Activated CD4-positive, alpha-beta T cell treated with anti-CD3 and anti-CD28 coated beads for 36 hours (primary cell): ENCODE data around the gene RDH13. TPM values are rescaled to one million over a fixed set of nuclear protein-coding genes. Genes with fewer than 3 reads are reported as not detected.

Experiments used
- ATAC-seq: fragments of 200-7000 bp; cut with Tn5 transposase; one replicate; pipeline ENCODE4 v1.10.0; 2021; ENCODE audit warnings: mild to moderate bottlenecking, moderate library complexity
- CTCF ChIA-PET: fragments of 350-600 bp; sonication (Branson Sonifier 250); formaldehyde crosslinking; loops from one replicate; lab custom pipeline; 2021; ENCODE audit warnings: antibody characterized with exemption; lab: Charles Lee
- POLR2A ChIA-PET: fragments of 350-600 bp; sonication (Branson Sonifier 250); formaldehyde crosslinking; loops from one replicate; lab custom pipeline; 2021; ENCODE audit warnings: antibody characterized with exemption, inconsistent platforms; lab: Charles Lee
- DNase-seq: peaks from one replicate; pipeline ENCODE4 v3.0.0-alpha.2; 2020
- H3K27ac Mint-ChIP-seq: one replicate; pipeline ENCODE4 v1.8.0; 2021; ENCODE audit warnings: mixed read lengths
- H3K27me3 Mint-ChIP-seq: one replicate; pipeline ENCODE4 v1.8.0; 2021; ENCODE audit warnings: mixed read lengths
- H3K36me3 Mint-ChIP-seq: one replicate; pipeline ENCODE4 v1.8.0; 2021; ENCODE audit warnings: low read depth, mixed read lengths
- H3K4me1 Mint-ChIP-seq: one replicate; pipeline ENCODE4 v1.8.0; 2021; ENCODE audit warnings: mixed read lengths
- H3K4me3 Mint-ChIP-seq: one replicate; pipeline ENCODE4 v1.8.0; 2021; ENCODE audit warnings: mild to moderate bottlenecking, moderate library complexity, mixed read lengths
- H3K9me3 Mint-ChIP-seq: one replicate; pipeline ENCODE4 v1.8.0; 2021; ENCODE audit warnings: low read depth, mixed read lengths
- intact Hi-C, 2 experiments: fragments of 100-400 bp; cut with DNase I in 1 of 2; cut with micrococcal nuclease in 1 of 2; formaldehyde crosslinking; loops; one replicate each; pipeline versions ENCODE4 v1.14.2 to v1.15.1; 2022 to 2024; cut with DNase I, micrococcal nuclease
- total RNA-seq, 2 experiments: library from RNA; stranded (reverse); gene quantifications; one replicate each; pipeline ENCODE4 v1.2.3, GENCODE V29; 2021

The RDH13 gene
- total RNA-seq, 2 experiments from 2014 or later, result 11.9 to 12.8 TPM

GRCh38 chr19:55058781-55059610, 4.0 kb downstream of the RDH13 start:
- intact Hi-C loops, result no loop called here
- POLR2A ChIA-PET, result no interaction called here
- ATAC-seq, result no peak

GRCh38 chr19:55056827-55057226, 6.1 kb downstream of the RDH13 start:
- no peak for ATAC-seq
- H3K9me3 Mint-ChIP-seq, result no peaks in the 10 kb centered on the region
- intact Hi-C loops, result no loop called here
- no peak for DNase-seq
- ChIA-PET POLR2A (no interaction called here), CTCF (interaction anchor here (0.7 kb wide), 1 partner anchor 103 kb away, joined by 3 read pairs; no protein-coding TSS in a partner anchor)
- H3K4me1 Mint-ChIP-seq, result peaks cover 6% of the 10 kb centered on the region
- no peak overlapping the region for H3K4me3 Mint-ChIP-seq
- no peak overlapping the region for H3K27ac Mint-ChIP-seq
- H3K36me3 Mint-ChIP-seq, result peaks cover 42% of the 10 kb centered on the region
- no peaks in the 10 kb centered on the region for H3K27me3 Mint-ChIP-seq

More at GRCh38 chr19:55058781-55059610, 4.0 kb downstream of the RDH13 start:
- Mint-ChIP-seq H3K9me3 (no peaks in the 10 kb centered on the region), H3K4me3 (no peak overlapping the region), H3K27ac (no peak overlapping the region), H3K27me3 (no peaks in the 10 kb centered on the region), H3K36me3 (peaks cover 35% of the 10 kb centered on the region), H3K4me1 (peaks cover 9% of the 10 kb centered on the region)
- DNase-seq, result no peak
- CTCF ChIA-PET, result no interaction called here

DNA sequence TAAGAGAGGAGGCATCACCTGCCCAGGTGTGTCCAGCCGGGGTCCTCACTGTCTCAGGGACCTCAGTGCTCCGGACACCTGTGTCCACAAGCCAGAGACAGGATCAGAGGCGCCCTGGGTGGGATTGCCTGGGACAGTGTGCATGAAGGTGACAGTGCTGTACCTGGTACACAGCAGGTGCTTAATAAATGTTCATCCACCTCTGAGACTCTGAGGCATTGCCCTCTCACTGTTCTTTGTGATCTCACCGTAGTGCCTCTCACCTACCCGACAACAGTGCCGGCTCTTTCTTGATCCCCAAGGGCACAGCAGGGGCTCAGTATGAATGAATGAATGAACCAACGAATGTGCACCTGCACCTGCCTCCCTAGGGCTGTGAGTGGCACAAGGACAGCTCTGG, 9.2 kb downstream of the RDH13 start:
- ChIA-PET POLR2A (no interaction called here), CTCF (interaction anchor here (0.6 kb wide), 1 partner anchor 12 kb away, joined by 3 read pairs; no protein-coding TSS in a partner anchor)
- Mint-ChIP-seq H3K4me1 (no peaks in the 10 kb centered on the region), H3K27me3 (no peaks in the 10 kb centered on the region), H3K4me3 (no peak overlapping the region), H3K36me3 (peaks cover 39% of the 10 kb centered on the region), H3K27ac (no peak overlapping the region), H3K9me3 (no peaks in the 10 kb centered on the region)
- DNase-seq (no peak), ATAC-seq (no peak)
- intact Hi-C loops, result no loop called here

DNA sequence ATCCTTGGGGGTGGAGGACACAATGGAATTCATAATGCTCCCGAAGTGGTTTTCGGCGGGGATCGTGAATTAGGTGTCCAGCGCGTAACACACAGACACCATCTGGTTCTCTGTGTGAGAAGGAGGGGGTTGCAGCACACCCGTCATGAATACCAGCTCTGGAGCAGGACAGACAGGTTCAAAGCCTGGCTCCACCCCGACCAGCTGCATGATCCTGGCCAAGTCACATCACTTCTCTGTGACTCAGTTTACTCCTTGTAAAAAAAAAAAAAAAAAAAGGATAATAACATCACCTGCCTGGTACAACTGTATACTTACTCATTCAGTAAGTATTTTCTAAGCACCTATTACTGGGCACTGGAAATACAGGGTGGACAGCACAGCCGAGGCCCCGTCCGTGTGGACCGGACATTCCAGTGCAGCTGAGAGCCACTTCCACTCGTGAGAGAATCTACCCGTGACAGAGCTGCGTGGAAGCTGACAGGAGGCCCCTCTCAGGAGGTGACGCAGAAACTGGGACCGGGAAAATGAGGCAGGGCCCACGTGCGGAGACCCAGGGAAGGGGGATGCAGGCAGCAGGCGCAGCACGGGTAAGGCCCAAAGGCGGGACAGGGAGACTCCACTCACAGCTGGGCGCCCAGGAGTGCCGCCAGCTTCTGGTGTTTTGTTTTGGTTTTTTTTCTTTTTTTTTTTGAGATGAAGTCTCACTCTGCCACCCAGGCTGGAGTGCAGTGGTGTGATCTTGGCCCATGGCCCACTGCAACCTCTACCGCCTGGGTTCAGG, 12.0 kb downstream of the RDH13 start:
- ATAC-seq, result no peak
- ChIA-PET POLR2A (no interaction called here), CTCF (no interaction called here)
- Mint-ChIP-seq H3K36me3 (peaks cover 32% of the 10 kb centered on the region), H3K4me1 (no peaks in the 10 kb centered on the region), H3K27me3 (no peaks in the 10 kb centered on the region), H3K9me3 (no peaks in the 10 kb centered on the region), H3K4me3 (no peak overlapping the region), H3K27ac (no peak overlapping the region)
- DNase-seq, result no peak
- intact Hi-C loops, result no loop called here

- intact Hi-C loops, result no loop called here
- peaks cover 31% of the 10 kb centered on the region for H3K36me3 Mint-ChIP-seq
- ATAC-seq, result no peak
- no peak for DNase-seq
- H3K9me3 Mint-ChIP-seq, result no peaks in the 10 kb centered on the region
- no peaks in the 10 kb centered on the region for H3K27me3 Mint-ChIP-seq
- no peaks in the 10 kb centered on the region for H3K4me1 Mint-ChIP-seq
- H3K27ac Mint-ChIP-seq, result no peak overlapping the region
- ChIA-PET POLR2A (no interaction called here), CTCF (no interaction called here)
- H3K4me3 Mint-ChIP-seq, result no peak overlapping the region
These were observed 14.5 kb downstream of the RDH13 start for GRCh38 chr19:55048446-55048845.

DNA sequence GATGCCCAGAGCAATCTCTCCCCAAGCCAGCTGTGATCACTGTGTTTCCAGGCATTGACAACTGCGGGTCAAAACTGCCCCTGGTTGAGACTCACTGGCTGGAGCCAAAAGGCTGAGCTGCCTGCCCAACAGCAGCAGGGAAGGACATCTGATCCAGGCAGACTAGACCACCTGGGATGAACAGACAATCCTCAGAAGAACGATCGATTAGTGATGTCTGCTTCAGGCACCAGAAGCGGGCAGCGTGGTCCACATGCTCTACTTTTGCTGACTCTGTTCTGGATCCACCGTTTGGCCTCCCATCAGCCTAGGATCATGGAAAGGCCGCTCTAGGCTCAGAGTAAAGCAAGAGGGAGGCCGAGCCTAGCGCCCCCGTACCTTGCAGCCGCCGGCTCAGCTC, 15.0 kb downstream of the RDH13 start:
- H3K27ac Mint-ChIP-seq, result no peak overlapping the region
- POLR2A ChIA-PET, result no interaction called here
- no peaks in the 10 kb centered on the region for H3K4me1 Mint-ChIP-seq
- intact Hi-C loops, result no loop called here
- peaks cover 30% of the 10 kb centered on the region for H3K36me3 Mint-ChIP-seq
- no peak for ATAC-seq
- H3K27me3 Mint-ChIP-seq, result no peaks in the 10 kb centered on the region
- H3K4me3 Mint-ChIP-seq, result no peak overlapping the region
- CTCF ChIA-PET, result no interaction called here
- no peaks in the 10 kb centered on the region for H3K9me3 Mint-ChIP-seq
- DNase-seq, result no peak

DNA sequence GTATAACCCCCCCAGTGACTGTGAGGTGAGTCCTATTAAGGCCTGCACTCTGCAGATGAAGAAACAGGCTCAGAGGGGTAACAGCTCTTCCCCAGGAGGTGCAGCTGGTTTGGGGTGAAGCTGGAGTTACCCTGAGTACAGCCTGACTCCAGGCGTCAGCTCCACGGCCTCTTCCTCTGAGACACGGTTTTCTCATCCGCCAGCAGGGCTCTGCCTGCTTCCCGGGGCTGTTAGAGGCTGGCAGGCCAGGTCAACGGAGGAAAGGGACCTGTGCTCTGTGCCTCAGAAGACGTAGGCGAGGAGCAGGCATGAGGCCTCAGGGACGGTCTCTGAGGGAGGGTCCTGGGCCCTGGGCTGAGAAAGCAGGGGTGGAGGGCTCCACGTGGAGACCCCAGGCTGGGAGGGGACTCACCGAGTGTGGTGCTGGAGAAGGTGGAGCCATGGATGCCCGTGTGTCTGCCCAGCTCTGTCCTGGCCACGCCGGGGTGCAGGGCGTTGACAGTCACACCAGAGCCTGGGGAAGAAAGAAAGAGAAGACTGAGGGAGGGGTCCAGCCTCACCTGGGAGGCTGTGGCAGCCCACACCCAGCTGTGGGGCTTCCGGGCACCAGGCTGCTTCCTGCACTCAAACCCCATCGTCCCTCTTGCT, 15.8 kb downstream of the RDH13 start:
- POLR2A ChIA-PET, result no interaction called here
- intact Hi-C loops, result no loop called here

DNA sequence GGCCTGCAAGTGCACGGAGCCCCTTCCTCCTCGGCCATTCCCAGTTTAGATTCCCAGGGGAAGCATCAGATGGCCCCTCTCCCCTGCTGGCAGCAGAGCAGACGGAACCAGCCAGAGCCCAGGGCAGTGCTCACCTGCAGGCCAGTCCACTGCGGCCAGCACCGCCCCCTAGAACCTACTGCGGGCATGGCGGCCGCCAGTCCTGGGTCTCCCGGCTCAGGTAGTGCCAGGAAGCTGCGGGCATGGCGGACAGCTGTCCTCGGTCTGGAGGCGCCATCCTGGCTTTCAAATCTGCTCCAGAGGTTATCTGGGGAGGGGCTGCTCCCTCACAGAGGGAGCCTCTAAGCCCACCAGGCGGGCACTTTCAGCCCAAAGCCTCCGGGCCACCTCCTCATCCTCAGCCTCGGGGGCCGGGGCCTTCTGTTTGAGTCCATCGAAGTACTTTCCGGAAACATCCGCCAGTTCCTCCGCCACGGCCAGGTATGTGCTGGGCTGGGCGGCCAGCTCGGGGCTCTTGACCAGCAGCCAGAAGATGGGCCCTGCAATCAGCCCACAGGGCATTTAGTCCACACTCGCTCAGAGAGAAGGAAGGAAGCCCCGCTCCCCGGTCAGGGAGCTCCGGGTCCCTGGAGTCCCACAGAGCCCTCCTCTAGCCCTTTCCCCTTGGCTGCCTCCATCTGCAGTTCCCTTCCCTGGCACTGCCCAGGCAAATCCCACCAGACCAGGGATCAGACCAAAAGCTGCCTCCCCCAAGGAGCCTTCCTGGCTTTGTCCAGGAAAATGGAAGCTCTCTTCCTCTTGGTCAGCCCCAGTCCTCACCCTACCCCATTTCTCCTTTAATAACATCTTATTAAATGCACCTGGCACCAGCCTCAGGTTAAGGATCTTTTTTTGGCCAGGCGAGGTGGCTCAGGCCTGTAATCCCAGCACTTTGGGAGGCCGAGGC, 17.9 kb downstream of the RDH13 start:
- Mint-ChIP-seq H3K4me3 (no peak overlapping the region), H3K27me3 (no peaks in the 10 kb centered on the region), H3K36me3 (peaks cover 33% of the 10 kb centered on the region), H3K27ac (no peak overlapping the region), H3K9me3 (no peaks in the 10 kb centered on the region), H3K4me1 (peaks cover 19% of the 10 kb centered on the region)
- ChIA-PET CTCF (interaction anchor here (0.6 to 0.7 kb wide), 2 partner anchors 213 to 503 kb away, joined by 3 to 4 read pairs; no protein-coding TSS in a partner anchor), POLR2A (no interaction called here)
- intact Hi-C loops, result no loop called here
- ATAC-seq (no peak), DNase-seq (no peak)

More for the DNA sequence above, 15.8 kb downstream of the RDH13 start:
- H3K27ac Mint-ChIP-seq, result no peak overlapping the region
- peaks cover 34% of the 10 kb centered on the region for H3K36me3 Mint-ChIP-seq
- H3K4me1 Mint-ChIP-seq, result peaks cover 8% of the 10 kb centered on the region
- H3K4me3 Mint-ChIP-seq, result no peak overlapping the region
- H3K9me3 Mint-ChIP-seq, result no peaks in the 10 kb centered on the region
- DNase-seq (no peak), ATAC-seq (no peak)
- no peaks in the 10 kb centered on the region for H3K27me3 Mint-ChIP-seq
- CTCF ChIA-PET, result no interaction called here

DNA sequence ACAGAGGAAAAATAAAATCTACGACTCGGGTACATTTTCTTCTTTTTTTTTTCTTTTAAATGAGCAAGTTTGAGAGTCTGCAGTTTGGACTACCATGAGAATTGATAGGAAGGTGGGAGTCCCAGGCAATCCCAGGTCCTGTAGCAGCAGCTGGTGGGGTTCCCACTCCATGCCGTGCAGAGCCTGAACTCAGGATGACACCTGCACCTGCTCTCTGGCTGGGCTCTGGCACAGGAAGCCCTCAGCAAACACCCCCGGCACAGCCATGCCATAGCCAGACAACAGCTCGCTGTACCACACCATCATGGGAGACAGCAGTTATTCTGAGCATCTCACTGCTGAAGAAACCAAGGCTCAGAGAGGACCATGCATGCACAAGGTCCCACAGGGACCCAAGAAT, 18.7 kb downstream of the RDH13 start:
- POLR2A ChIA-PET, result no interaction called here

GRCh38 chr19:55042688-55043087, 20.3 kb downstream of the RDH13 start:
- H3K27me3 Mint-ChIP-seq, result no peaks in the 10 kb centered on the region
- no peak for DNase-seq
- H3K4me1 Mint-ChIP-seq, result peaks cover 19% of the 10 kb centered on the region
- ATAC-seq, result no peak
- H3K27ac Mint-ChIP-seq, result peak overlapping the region; percentile 65
- CTCF ChIA-PET, result no interaction called here
- H3K36me3 Mint-ChIP-seq, result peaks cover 28% of the 10 kb centered on the region
- H3K4me3 Mint-ChIP-seq, result peak overlapping the region; percentile 41
- POLR2A ChIA-PET, result interaction anchor here (0.6 kb wide), 1 partner anchor 369 kb away, joined by 4 read pairs; no protein-coding TSS in a partner anchor
- no peaks in the 10 kb centered on the region for H3K9me3 Mint-ChIP-seq
- intact Hi-C loops, result no loop called here

More for the DNA sequence above, 18.7 kb downstream of the RDH13 start:
- intact Hi-C loops, result no loop called here
- peaks cover 19% of the 10 kb centered on the region for H3K4me1 Mint-ChIP-seq
- no peaks in the 10 kb centered on the region for H3K27me3 Mint-ChIP-seq
- peaks cover 36% of the 10 kb centered on the region for H3K36me3 Mint-ChIP-seq
- CTCF ChIA-PET, result interaction anchor here (0.6 kb wide), 1 partner anchor 213 kb away, joined by 3 read pairs; no protein-coding TSS in a partner anchor
- H3K4me3 Mint-ChIP-seq, result no peak overlapping the region
- DNase-seq (no peak), ATAC-seq (no peak)
- H3K9me3 Mint-ChIP-seq, result no peaks in the 10 kb centered on the region
- no peak overlapping the region for H3K27ac Mint-ChIP-seq
